HG03039 (cell line): Measurements from ENCODE around the gene PNPLA6.

Experiments used
- ATAC-seq: cut with Tn5 transposase; IDR thresholded peaks from one replicate; pipeline ENCODE4 v1.9.1; 2021; ENCODE audit warnings: mild to moderate bottlenecking, moderate library complexity; ENCODE audit not compliant: unreplicated experiment

The PNPLA6 gene

GRCh38 chr19:7595466-7596133, 60.1 kb downstream of the PNPLA6 start, which contains the start of gene CAMSAP3:
TSS of gene CAMSAP3 (plus strand) at chr19:7595863. CDS start at chr19:7596003, 140 bp downstream.
- no peak for ATAC-seq

GRCh38 chr19:7596211-7596937, 60.9 kb downstream of the PNPLA6 start:
- ATAC-seq = no peak

GRCh38 chr19:7597689-7598088, 62.2 kb downstream of the PNPLA6 start:
- ATAC-seq = no peak

GRCh38 chr19:7598180-7598579, 62.7 kb downstream of the PNPLA6 start:
- ATAC-seq = no peak

GRCh38 chr19:7600721-7601120, 65.2 kb downstream of the PNPLA6 start:
- ATAC-seq = no peak

GRCh38 chr19:7602240-7602934, 66.9 kb downstream of the PNPLA6 start:
- ATAC-seq = no peak

- no peak for ATAC-seq
Observed at GRCh38 chr19:7602935-7603497, 67.5 kb downstream of the PNPLA6 start.

- ATAC-seq = no peak
Observed at GRCh38 chr19:7603919-7604318, 68.4 kb downstream of the PNPLA6 start.

- ATAC-seq = no peak
Observed at GRCh38 chr19:7605490-7606222, 70.1 kb downstream of the PNPLA6 start.

- no peak for ATAC-seq
Observed at GRCh38 chr19:7606289-7606688, 70.8 kb downstream of the PNPLA6 start.

GRCh38 chr19:7607212-7607873, 71.8 kb downstream of the PNPLA6 start:
- no peak for ATAC-seq

GRCh38 chr19:7607874-7608560, 72.5 kb downstream of the PNPLA6 start:
- no peak for ATAC-seq

- no peak for ATAC-seq
Observed at GRCh38 chr19:7610491-7611240, 75.1 kb downstream of the PNPLA6 start.
